Right cardiac atrium (tissue), 5 donors: ENCODE measurements around the gene ALG11. TPM values are rescaled to one million over a fixed set of nuclear protein-coding genes. Genes with fewer than 3 reads are reported as not detected.
A peak's percentile ranks its signal among the peaks of the same experiment; 100 is the strongest.

Experiments used
- ATAC-seq, 2 donors: fragments of 200-7000 bp; cut with Tn5 transposase; one replicate each; pipeline versions ENCODE4 v1.8.0 to v1.9.1; 2020; ENCODE audit warnings: moderate library complexity in 2 of 2, mild to moderate bottlenecking in 1 of 2
- DNase-seq, 3 donors: peaks; one replicate each; pipeline ENCODE4 v3.0.0-alpha.2; 2020
- H3K27ac ChIP-seq: one replicate; pipeline ENCODE4 v1.5.1; 2013; ENCODE audit warnings: mild to moderate bottlenecking, low read length, control low read depth, moderate library complexity
- H3K27me3 ChIP-seq: one replicate; pipeline ENCODE4 v1.6.1; 2013; ENCODE audit not compliant: control insufficient read depth, insufficient read depth
- H3K4me1 ChIP-seq: one replicate; pipeline ENCODE4 v1.6.1; 2013; ENCODE audit warnings: low read length; ENCODE audit not compliant: control insufficient read depth, insufficient read depth
- H3K4me3 ChIP-seq: one replicate; pipeline ENCODE4 v1.5.1; 2013; ENCODE audit warnings: low read length, control low read depth
- H3K9me3 ChIP-seq: one replicate; pipeline ENCODE4 v1.6.1; 2013; ENCODE audit warnings: low read length; ENCODE audit not compliant: control insufficient read depth
- WGBS: extraction: QIAGEN DNeasy Blood & Tissue Kit; methylation state at CpG from one replicate; pipeline ENCODE4 v1.1.7; 2013; 5-methylcytosine and 5-hydroxymethylcytosine counted together
- intact Hi-C, 4 donors: fragments of 100-400 bp; cut with DNase I; formaldehyde crosslinking; loops; one replicate each; pipeline versions ENCODE4 v1.11.0 to v1.14.0; 2022 to 2023
- polyA plus RNA-seq: library from polyadenylated mRNA; stranded (reverse); fragments of 200-250 nt; gene quantifications from one replicate; pipeline ENCODE4 v1.2.3, GENCODE V29; 2013
- total RNA-seq, 4 donors: library from RNA; stranded (reverse); fragmentation: NEBNext Ultra II Directional; extraction: Animal tissue kit (Norgen Biotek cat#: 25700); gene quantifications; one replicate each; pipeline ENCODE4 v1.2.1, GENCODE V29; 2021
- donor health status: healthy with polysubstance abuse.
- donor health status: DM: no; HTN: yes; CAD: no.
- donor health status: DM: no; HTN: no; CAD: no.
- donor health status: DM: no; HTN: yes; CAD: no; lungs with severe emphysema.
- donor health status: DM: yes; HTN: yes; CAD: no.

The ALG11 gene
- total and polyA plus RNA-seq, 5 donors: 4.3 to 32.2 (median 25.4) TPM

GRCh38 chr13:51997641-51998330 is 14.4 kb upstream of the ALG11 start:
- 69% methylated on average over 8 of the region's 8 CpGs for WGBS
- intact Hi-C loops: loop anchor here in 2 of 4 donors (5.0 to 10.0 kb wide), 2 partner anchors 83 to 130 kb away; partner anchors contain the start of gene NEK5 (in 1 of the 2)

GRCh38 chr13:51998723-51999509 is 13.3 kb upstream of the ALG11 start:
- intact Hi-C loops: loop anchor here in 2 of 4 donors (5.0 to 10.0 kb wide), 2 partner anchors 84 to 128 kb away; partner anchors contain the start of gene NEK5 (in 1 of the 2)
- 46% methylated on average over 6 of the region's 6 CpGs for WGBS
- Histone ChIP-seq H3K27me3 (no peaks in the 10 kb centered on the region), H3K27ac (no peak overlapping the region), H3K4me1 (peaks cover 17% of the 10 kb centered on the region), H3K9me3 (no peaks in the 10 kb centered on the region), H3K4me3 (no peak overlapping the region)
- ATAC-seq (no peak), DNase-seq (no peak)

More at GRCh38 chr13:51997641-51998330, 14.4 kb upstream of the ALG11 start:
- ATAC-seq: no peak
- H3K4me1 ChIP-seq: peaks cover 17% of the 10 kb centered on the region
- no peak overlapping the region for H3K4me3 ChIP-seq
- DNase-seq: no peak
- no peaks in the 10 kb centered on the region for H3K9me3 ChIP-seq
- no peak overlapping the region for H3K27ac ChIP-seq
- H3K27me3 ChIP-seq: no peaks in the 10 kb centered on the region

- intact Hi-C loops: loop anchor here in 2 of 4 donors (5.0 to 10.0 kb wide), 2 partner anchors 85 to 128 kb away; partner anchors contain the start of gene NEK5 (in 1 of the 2)
- Histone ChIP-seq H3K4me3 (no peak overlapping the region), H3K27ac (peak overlapping the region; percentile 47), H3K9me3 (no peaks in the 10 kb centered on the region), H3K27me3 (no peaks in the 10 kb centered on the region), H3K4me1 (peaks cover 17% of the 10 kb centered on the region)
- ATAC-seq (peak; percentile 65 to 70), DNase-seq (peak; percentile 64 to 86 (median 82))
- WGBS: 47% methylated on average over 13 of the region's 13 CpGs
Observed at GRCh38 chr13:51999510-51999911, 12.7 kb upstream of the ALG11 start.

- H3K27me3 ChIP-seq: no peaks in the 10 kb centered on the region
- H3K4me3 ChIP-seq: no peak overlapping the region
- H3K27ac ChIP-seq: peak overlapping the region; percentile 47
- H3K9me3 ChIP-seq: no peaks in the 10 kb centered on the region
- no peak for ATAC-seq
- intact Hi-C loops: loop anchor here (5.0 to 10.0 kb wide), 3 partner anchors 85 to 127 kb away; partner anchors contain the start of gene NEK5 (in 4 of the 4)
- H3K4me1 ChIP-seq: peaks cover 17% of the 10 kb centered on the region
- WGBS: 85% methylated on average over 1 of the region's 1 CpG
- DNase-seq: no peak
Observed at GRCh38 chr13:51999921-52000320, 12.3 kb upstream of the ALG11 start.

- peaks cover 9% of the 10 kb centered on the region for H3K4me1 ChIP-seq
- ATAC-seq (peak; percentile 23 to 51), DNase-seq (no peak)
- H3K4me3 ChIP-seq: no peak overlapping the region
- H3K9me3 ChIP-seq: no peaks in the 10 kb centered on the region
- 49% methylated on average over 3 of the region's 3 CpGs for WGBS
- H3K27me3 ChIP-seq: no peaks in the 10 kb centered on the region
- intact Hi-C loops: loop anchor here in 3 of 4 donors (5.0 to 10.0 kb wide), 2 partner anchors 124 to 126 kb away; partner anchors contain the start of gene NEK5 (in 3 of the 3)
- no peak overlapping the region for H3K27ac ChIP-seq
Observed at GRCh38 chr13:52001120-52001731, 11.0 kb upstream of the ALG11 start.

GRCh38 chr13:52002361-52002760 is 9.8 kb upstream of the ALG11 start:
- H3K27ac ChIP-seq: no peak overlapping the region
- intact Hi-C loops: loop anchor here in 3 of 4 donors (5.0 to 10.0 kb wide), 2 partner anchors 122 to 125 kb away; partner anchors contain the start of gene NEK5 (in 3 of the 3)
- H3K4me3 ChIP-seq: no peak overlapping the region
- H3K9me3 ChIP-seq: no peaks in the 10 kb centered on the region
- WGBS: 75% methylated on average over 4 of the region's 4 CpGs
- H3K27me3 ChIP-seq: no peaks in the 10 kb centered on the region
- no peak for DNase-seq
- peaks cover 6% of the 10 kb centered on the region for H3K4me1 ChIP-seq
- ATAC-seq: no peak

- Histone ChIP-seq H3K27me3 (no peaks in the 10 kb centered on the region), H3K9me3 (no peaks in the 10 kb centered on the region), H3K27ac (no peak overlapping the region), H3K4me1 (no peaks in the 10 kb centered on the region), H3K4me3 (no peak overlapping the region)
- intact Hi-C loops: loop anchor here in 3 of 4 donors (5.0 to 10.0 kb wide), 2 partner anchors 121 to 124 kb away; partner anchors contain the start of gene NEK5 (in 3 of the 3)
- ATAC-seq (no peak), DNase-seq (no peak)
- WGBS: 76% methylated on average over 4 of the region's 4 CpGs
Observed at GRCh38 chr13:52003541-52003940, 8.7 kb upstream of the ALG11 start.

- intact Hi-C loops: loop anchor here in 3 of 4 donors (5.0 to 10.0 kb wide), 2 partner anchors 120 to 123 kb away; partner anchors contain the start of gene NEK5 (in 3 of the 3)
- 87% methylated on average over 7 of the region's 7 CpGs for WGBS
- Histone ChIP-seq H3K27ac (no peak overlapping the region), H3K4me3 (no peak overlapping the region), H3K27me3 (no peaks in the 10 kb centered on the region), H3K4me1 (no peaks in the 10 kb centered on the region), H3K9me3 (no peaks in the 10 kb centered on the region)
- DNase-seq (no peak), ATAC-seq (peak in 1 of 2 donors; percentile 25)
Observed at GRCh38 chr13:52004511-52005170, 7.6 kb upstream of the ALG11 start.

- ATAC-seq: no peak
- intact Hi-C loops: loop anchor here in 1 of 4 donors (10.0 kb wide), 1 partner anchor 119 kb away; the partner anchor contains the start of gene NEK5
- Histone ChIP-seq H3K27ac (no peak overlapping the region), H3K4me1 (no peaks in the 10 kb centered on the region), H3K9me3 (no peaks in the 10 kb centered on the region), H3K4me3 (no peak overlapping the region), H3K27me3 (no peaks in the 10 kb centered on the region)
- no peak for DNase-seq
- WGBS: 91% methylated on average over 13 of the region's 13 CpGs
Observed at GRCh38 chr13:52005841-52006522, 6.2 kb upstream of the ALG11 start.
